HFFc6 (cell line): ENCODE data around the gene HAUS7. TPM values are rescaled to one million over a fixed set of nuclear protein-coding genes. Genes with fewer than 3 reads are reported as not detected.

Experiments used
- DNase-seq: peaks from one replicate; pipeline ENCODE4 v3.0.0-alpha.2; 2018
- H3K27ac Mint-ChIP-seq: 2 replicates; pipeline ENCODE4 v1.8.0; 2020; ENCODE audit warnings: mild to moderate bottlenecking, mixed read lengths
- H3K27me3 Mint-ChIP-seq: 2 replicates; pipeline ENCODE4 v1.8.0; 2021; ENCODE audit warnings: mild to moderate bottlenecking, moderate library complexity, mixed read lengths; ENCODE audit not compliant: insufficient read depth
- H3K36me3 Mint-ChIP-seq: 2 replicates; pipeline ENCODE4 v1.8.0; 2021; ENCODE audit warnings: low read depth, mixed read lengths
- H3K4me1 Mint-ChIP-seq: 2 replicates; pipeline ENCODE4 v1.8.0; 2020; ENCODE audit warnings: low read depth, mixed read lengths
- H3K4me3 Mint-ChIP-seq: 2 replicates; pipeline ENCODE4 v1.8.0; 2020; ENCODE audit warnings: mild to moderate bottlenecking, moderate library complexity, mixed read lengths
- H3K9me3 Mint-ChIP-seq: 2 replicates; pipeline ENCODE4 v1.8.0; 2020; ENCODE audit warnings: mild to moderate bottlenecking, mixed read lengths
- long read RNA-seq: library from polyadenylated mRNA; unstranded; transcript quantifications from one replicate; pipeline ENCODE4 v2.0.0, GENCODE V29; 2019
- total RNA-seq, 6 experiments: library from RNA; stranded (reverse); fragmentation: NEBNext Ultra II Directional; extraction: Animal tissue kit (Norgen Biotek cat#: 25700); gene quantifications; 2 replicates in 1 of 6; 3 replicates in 5 of 6; pipeline ENCODE4 v1.2.3, GENCODE V29; 2021
- TF ChIP-seq, protein P1 (sequence below): fragments of 200-600 bp; sonication (generic); IDR thresholded peaks from 2 replicates; pipeline ENCODE4 v1.5.0; 2021; ENCODE audit warnings: antibody characterized with exemption, mild to moderate bottlenecking

Gene HAUS7
- total RNA-seq: 10 to 100 TPM; 20.3 to 32.0 (median 28.2) TPM
- long read RNA-seq, transcript HAUS7-202 (10 exons, 1,363 nt): major isoform, 19 of 20 reads
- long read RNA-seq, partial matches to known transcripts: 0 of 20 reads
- long read RNA-seq, other reads (novel, unspliced or antisense): 1 of 20 reads

DNA sequence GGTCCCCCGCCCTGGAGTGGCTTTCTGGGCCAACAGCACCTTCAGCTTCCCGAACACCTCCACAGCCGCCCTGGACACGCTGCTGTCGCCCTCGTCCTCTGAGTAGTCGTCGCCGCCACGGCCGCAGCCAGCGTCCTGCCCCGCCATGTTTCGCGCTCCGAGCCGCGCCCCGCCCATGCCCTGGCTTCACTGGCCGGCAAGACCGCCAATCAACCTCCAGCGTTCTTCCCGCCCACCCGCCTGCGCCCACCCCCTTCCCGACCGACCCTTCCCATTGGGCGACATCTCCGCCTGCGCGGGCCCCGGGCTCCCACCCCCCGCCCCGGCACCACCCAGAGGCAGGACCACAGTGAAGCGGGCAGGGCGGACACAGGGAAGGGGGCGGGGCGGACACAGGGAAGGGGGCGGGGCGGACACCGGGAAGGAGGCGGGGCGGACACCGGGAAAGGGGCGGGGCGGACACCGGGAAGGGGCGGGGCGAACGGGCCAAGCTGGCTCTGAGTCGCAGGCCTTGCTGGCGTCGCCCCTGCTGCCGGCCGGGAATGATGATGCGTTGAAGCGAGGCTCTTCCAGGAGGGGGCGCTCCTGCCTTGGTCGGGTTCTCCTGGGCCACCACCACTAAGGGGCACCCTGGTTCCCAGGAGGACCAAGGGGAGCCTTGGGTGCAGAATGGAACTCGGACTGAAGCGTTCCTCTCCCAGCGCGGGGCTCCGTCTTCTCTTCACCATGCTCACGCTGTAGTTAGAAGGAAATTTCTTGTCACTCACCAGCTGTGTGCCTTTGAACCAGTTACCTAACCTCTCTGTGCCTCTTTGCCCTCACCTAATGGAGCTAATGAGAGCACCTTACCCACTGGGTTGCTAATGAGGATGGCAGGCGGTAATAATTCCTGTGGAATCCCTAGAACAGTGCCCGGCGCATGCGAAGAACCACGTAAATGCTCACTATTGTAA is at the start of gene HAUS7:
Gene HAUS7, minus strand, starts transcription at position 166 of the 953 bp plus-strand sequence. Its CDS starts 19 bp downstream, at position 147.
- Mint-ChIP-seq H3K27me3 (no peaks in the 10 kb centered on the region), H3K36me3 (no peaks in the 10 kb centered on the region), H3K9me3 (no peaks in the 10 kb centered on the region), H3K27ac (peak within 1 kb of the TSS; percentile 45), H3K4me1 (peaks cover 17% of the 10 kb centered on the region; the same call in 1 of the 2 replicates), H3K4me3 (peak within 1 kb of the TSS; percentile 90)
- TF ChIP-seq, protein P1, sequence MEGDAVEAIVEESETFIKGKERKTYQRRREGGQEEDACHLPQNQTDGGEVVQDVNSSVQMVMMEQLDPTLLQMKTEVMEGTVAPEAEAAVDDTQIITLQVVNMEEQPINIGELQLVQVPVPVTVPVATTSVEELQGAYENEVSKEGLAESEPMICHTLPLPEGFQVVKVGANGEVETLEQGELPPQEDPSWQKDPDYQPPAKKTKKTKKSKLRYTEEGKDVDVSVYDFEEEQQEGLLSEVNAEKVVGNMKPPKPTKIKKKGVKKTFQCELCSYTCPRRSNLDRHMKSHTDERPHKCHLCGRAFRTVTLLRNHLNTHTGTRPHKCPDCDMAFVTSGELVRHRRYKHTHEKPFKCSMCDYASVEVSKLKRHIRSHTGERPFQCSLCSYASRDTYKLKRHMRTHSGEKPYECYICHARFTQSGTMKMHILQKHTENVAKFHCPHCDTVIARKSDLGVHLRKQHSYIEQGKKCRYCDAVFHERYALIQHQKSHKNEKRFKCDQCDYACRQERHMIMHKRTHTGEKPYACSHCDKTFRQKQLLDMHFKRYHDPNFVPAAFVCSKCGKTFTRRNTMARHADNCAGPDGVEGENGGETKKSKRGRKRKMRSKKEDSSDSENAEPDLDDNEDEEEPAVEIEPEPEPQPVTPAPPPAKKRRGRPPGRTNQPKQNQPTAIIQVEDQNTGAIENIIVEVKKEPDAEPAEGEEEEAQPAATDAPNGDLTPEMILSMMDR: peak; percentile 83
- DNase-seq: peak; percentile 77

DNA sequence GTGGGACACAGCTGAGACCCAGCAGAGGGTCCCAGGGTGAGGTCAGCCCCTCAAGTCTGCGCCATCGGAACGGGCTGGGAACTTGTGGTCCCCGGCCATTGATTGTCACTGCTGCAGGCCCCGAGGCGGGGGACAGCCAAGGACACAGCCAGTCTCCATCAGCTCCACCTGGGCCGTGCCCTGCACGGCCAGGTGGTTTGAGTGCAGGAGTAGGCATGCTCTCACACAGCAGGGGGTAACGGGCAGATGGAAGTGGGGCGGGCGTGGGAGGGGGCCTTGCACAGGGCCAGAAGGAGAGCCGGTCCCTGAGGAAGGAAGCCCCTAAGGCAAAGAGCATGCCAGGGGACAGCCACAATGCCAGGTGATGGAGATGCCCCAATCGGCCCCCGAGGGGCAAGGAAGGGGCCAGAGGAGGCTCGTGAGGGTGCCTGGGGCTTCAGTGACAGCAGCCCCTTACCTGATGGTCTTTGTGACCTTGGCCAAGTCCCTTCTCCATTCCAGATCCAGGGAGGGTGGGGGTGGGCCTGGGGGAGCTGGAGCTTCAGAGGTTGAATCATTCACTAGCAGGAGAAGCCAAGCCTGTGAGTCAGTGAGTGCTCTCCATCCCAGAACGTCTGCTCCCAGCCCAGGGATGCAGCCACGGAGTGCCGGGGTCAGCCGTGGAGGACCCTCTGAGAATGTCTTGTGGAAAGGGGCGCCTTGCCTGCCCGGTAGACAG is 49.4 kb upstream of the HAUS7 start:
- peaks cover 21% of the 10 kb centered on the region for H3K27me3 Mint-ChIP-seq
- DNase-seq: peak; percentile 15
- TF ChIP-seq, protein P1: no peak
- no peaks in the 10 kb centered on the region for H3K9me3 Mint-ChIP-seq
- H3K36me3 Mint-ChIP-seq: no peaks in the 10 kb centered on the region
- peaks cover 6% of the 10 kb centered on the region for H3K4me1 Mint-ChIP-seq
- H3K4me3 Mint-ChIP-seq: peak overlapping the region; percentile 49; the same call in 1 of the 2 replicates
- H3K27ac Mint-ChIP-seq: no peak overlapping the region

DNA sequence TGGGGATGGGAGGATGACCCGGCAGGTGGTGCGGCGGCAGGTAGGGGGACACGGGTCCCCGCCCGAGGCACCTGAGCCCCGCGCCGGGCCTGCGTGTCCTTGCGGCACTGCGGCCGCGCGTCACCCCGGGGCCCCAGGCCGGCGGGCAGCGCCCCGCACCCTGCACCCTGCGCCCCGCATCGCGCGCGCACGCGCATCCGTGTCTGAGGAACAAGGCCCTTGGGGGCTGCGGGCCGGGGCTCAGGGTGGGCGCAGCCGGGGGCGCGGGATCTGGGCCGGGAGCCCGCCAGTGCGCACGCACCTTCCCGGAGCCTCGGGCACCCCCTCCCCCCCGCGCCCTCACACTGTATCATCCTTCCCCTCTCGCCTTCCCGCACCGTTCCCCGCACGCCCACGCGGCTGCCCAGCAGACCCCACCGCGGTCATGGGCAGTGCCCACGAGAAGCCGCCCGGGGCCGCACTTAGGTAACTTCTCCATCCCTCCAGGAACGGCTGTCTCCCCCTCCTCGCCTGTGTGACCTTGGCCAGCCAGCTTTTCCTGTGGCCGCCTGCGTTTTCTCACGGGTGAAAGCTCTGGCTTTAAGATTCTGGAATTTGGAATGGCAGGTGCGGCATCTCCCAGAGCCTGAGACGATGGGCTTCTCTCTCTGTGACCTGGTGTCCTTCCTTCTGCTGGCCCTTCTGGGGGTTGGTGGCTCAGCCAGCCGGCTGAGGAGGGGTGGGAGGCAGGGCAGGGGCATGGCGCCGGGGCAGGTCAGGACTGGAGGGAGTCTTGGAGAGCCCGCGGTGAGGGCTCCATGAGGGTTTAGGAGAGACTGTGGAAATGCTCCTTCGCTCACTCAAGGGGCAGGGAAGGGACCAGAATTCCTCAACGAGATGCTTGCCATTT is 47.8 kb upstream of the HAUS7 start:
- TF ChIP-seq, protein P1: no peak
- Mint-ChIP-seq H3K27ac (no peak overlapping the region), H3K4me1 (peaks cover 6% of the 10 kb centered on the region), H3K9me3 (no peaks in the 10 kb centered on the region), H3K27me3 (peaks cover 25% of the 10 kb centered on the region), H3K36me3 (no peaks in the 10 kb centered on the region), H3K4me3 (peak overlapping the region; percentile 24; the same call in 1 of the 2 replicates)
- no peak for DNase-seq

DNA sequence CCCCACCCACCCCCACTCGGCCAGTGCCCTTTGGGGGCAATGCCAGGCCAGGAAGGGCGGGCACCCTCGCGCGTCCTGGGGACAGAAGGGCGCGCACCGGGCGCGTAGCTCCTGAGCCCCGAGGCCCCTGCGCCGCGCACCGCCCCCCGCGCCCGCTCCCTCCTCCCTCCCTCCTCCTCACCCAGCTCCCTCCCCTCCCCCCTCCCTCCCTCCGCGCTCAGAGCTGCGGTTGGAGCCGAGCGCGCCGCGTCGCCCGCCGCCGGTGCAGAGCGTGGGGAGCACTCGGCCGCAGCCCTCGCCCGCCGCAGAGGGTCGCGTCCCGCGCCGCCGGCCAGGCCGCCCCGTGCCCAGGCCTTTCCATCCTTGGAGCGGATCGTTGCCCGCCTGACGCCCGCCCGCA is 47.0 kb upstream of the HAUS7 start, which contains the start of gene ATP2B3:
Gene ATP2B3, plus strand, starts transcription at position 220 of the 400 bp plus-strand sequence. CDS start 18,606 bp downstream, outside the sequence.
- DNase-seq: no peak
- Mint-ChIP-seq H3K27me3 (peaks cover 25% of the 10 kb centered on the region), H3K9me3 (no peaks in the 10 kb centered on the region), H3K36me3 (no peaks in the 10 kb centered on the region), H3K4me1 (peaks cover 6% of the 10 kb centered on the region), H3K27ac (no peak within 1 kb of the TSS), H3K4me3 (peak within 1 kb of the TSS; percentile 24; the same call in 1 of the 2 replicates)
- TF ChIP-seq, protein P1: no peak
